ENCODE results near the gene PAXX. TPM values are rescaled to one million over a fixed set of nuclear protein-coding genes. Genes with fewer than 3 reads are reported as not detected.

The PAXX gene
- total RNA-seq, 1 donor from 2014 or later = 15.3 TPM

DNA sequence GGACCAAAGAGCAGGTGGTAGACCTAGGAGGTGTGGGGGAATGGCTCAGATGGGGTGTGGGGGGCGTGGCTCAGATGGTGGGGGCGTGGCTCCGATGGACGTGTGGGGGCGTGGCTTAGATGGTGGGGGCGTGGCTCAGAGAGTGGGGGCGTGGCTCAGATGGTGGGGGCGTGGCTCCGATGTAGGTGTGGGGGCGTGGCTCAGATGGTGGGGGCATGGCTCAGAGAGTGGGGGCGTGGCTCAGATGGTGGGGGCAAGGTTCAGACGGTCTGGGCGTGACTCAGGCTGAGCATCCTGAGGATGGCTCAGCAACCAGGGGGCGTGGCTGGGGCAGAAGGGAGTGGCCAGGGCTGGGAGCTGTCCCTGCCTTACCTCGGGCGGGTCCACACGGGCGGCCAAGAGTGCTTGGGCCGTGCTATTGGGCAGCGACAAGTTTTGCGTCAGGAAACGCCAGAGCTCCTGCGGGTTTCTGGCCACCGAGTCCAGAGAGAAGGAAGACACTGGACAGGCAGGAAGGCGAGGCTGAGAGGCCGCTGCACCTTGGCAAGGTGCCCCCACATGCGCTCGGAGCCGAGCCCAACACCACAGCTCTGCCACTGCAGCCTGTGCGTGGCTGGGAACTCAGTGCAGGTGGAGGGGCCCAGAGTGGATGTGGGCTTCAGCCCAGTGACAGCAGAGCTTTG is 29.9 kb downstream of the PAXX start:
- Histone ChIP-seq H3K4me3 (ENCODE audit: insufficient read depth, low read depth, low read length) (no peak overlapping the region), H3K4me1 (ENCODE audit: insufficient read depth, low read length) (peaks cover under 1% of the 10 kb centered on the region), H3K79me2 (ENCODE audit: insufficient read depth, low read length) (no peaks in the 10 kb centered on the region), H3K27me3 (ENCODE audit: insufficient read depth, low read length) (no peaks in the 10 kb centered on the region), H4K20me1 (ENCODE audit: insufficient read depth, low read length) (peaks cover 19% of the 10 kb centered on the region), H3K9ac (ENCODE audit: low read length) (no peak overlapping the region), H3K4me2 (ENCODE audit: low read length) (no peak overlapping the region), H2AFZ (ENCODE audit: low read depth, low read length) (no peak overlapping the region), H3K36me3 (ENCODE audit: insufficient read depth, low read length) (no peaks in the 10 kb centered on the region), H3K9me3 (ENCODE audit: insufficient read depth, low read depth, low read length) (no peaks in the 10 kb centered on the region), H3K27ac (ENCODE audit: low read depth, low read length) (no peak overlapping the region)
- Mint-ChIP-seq H3K27me3 (ENCODE audit: low read depth, unreplicated experiment) (peaks cover 3% of the 10 kb centered on the region), H3K9me3 (ENCODE audit: unreplicated experiment) (no peaks in the 10 kb centered on the region), H3K4me3 (ENCODE audit: unreplicated experiment) (no peak overlapping the region), H3K27ac (ENCODE audit: unreplicated experiment) (no peak overlapping the region), H3K4me1 (ENCODE audit: low read depth, unreplicated experiment) (no peaks in the 10 kb centered on the region), H3K36me3 (ENCODE audit: low read depth, unreplicated experiment) (peaks cover 2% of the 10 kb centered on the region)
- FAIRE-seq (no peak), DNase-seq (ENCODE audit: low read depth) (no peak)
- TF ChIP-seq, protein P1, sequence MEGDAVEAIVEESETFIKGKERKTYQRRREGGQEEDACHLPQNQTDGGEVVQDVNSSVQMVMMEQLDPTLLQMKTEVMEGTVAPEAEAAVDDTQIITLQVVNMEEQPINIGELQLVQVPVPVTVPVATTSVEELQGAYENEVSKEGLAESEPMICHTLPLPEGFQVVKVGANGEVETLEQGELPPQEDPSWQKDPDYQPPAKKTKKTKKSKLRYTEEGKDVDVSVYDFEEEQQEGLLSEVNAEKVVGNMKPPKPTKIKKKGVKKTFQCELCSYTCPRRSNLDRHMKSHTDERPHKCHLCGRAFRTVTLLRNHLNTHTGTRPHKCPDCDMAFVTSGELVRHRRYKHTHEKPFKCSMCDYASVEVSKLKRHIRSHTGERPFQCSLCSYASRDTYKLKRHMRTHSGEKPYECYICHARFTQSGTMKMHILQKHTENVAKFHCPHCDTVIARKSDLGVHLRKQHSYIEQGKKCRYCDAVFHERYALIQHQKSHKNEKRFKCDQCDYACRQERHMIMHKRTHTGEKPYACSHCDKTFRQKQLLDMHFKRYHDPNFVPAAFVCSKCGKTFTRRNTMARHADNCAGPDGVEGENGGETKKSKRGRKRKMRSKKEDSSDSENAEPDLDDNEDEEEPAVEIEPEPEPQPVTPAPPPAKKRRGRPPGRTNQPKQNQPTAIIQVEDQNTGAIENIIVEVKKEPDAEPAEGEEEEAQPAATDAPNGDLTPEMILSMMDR (IDR thresholded peaks at IDR 0.05; ENCODE audit: insufficient read depth, low read depth, low read length) = no peak
- no peak for TF ChIP-seq EZH2 (IDR thresholded peaks at IDR 0.05; ENCODE audit: insufficient read depth, low read length)

DNA sequence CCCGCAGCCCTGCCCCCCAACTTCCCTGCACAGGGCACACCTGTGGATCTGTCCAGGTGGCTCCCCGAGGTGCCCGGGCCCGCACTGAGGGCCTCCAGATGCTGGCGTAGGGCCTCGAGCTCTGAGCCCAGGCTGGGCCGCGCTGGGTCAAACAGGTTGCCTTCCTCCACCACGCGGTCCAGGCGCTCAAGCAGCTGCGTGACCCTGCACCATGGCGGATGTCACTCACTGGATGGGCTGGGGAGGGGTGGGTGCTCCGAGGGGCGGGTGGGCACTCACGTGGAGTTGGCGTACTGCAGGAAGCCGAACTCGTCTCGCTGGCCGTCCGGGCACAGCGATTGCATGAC is 30.4 kb downstream of the PAXX start:
- H3K4me3 ChIP-seq (ENCODE audit: insufficient read depth, low read depth, low read length) = no peak overlapping the region

GRCh38 chr9:137023157-137023556 is 30.9 kb downstream of the PAXX start:
- no peak overlapping the region for H3K27ac Mint-ChIP-seq (ENCODE audit: unreplicated experiment)
- Histone ChIP-seq H3K27ac (ENCODE audit: low read depth, low read length) (no peak overlapping the region), H3K9ac (ENCODE audit: low read length) (no peak overlapping the region), H3K36me3 (ENCODE audit: insufficient read depth, low read length) (no peaks in the 10 kb centered on the region), H3K4me3 (ENCODE audit: insufficient read depth, low read depth, low read length) (no peak overlapping the region), H3K4me1 (ENCODE audit: insufficient read depth, low read length) (peaks cover 5% of the 10 kb centered on the region), H3K9me3 (ENCODE audit: insufficient read depth, low read depth, low read length) (no peaks in the 10 kb centered on the region), H3K79me2 (ENCODE audit: insufficient read depth, low read length) (no peaks in the 10 kb centered on the region), H2AFZ (ENCODE audit: low read depth, low read length) (no peak overlapping the region), H3K4me2 (ENCODE audit: low read length) (no peak overlapping the region), H4K20me1 (ENCODE audit: insufficient read depth, low read length) (peaks cover 23% of the 10 kb centered on the region), H3K27me3 (ENCODE audit: insufficient read depth, low read length) (no peaks in the 10 kb centered on the region)
- H3K4me3 Mint-ChIP-seq (ENCODE audit: unreplicated experiment) = no peak overlapping the region
- peaks cover 2% of the 10 kb centered on the region for H3K36me3 Mint-ChIP-seq (ENCODE audit: low read depth, unreplicated experiment)
- TF ChIP-seq, protein P1 (IDR thresholded peaks at IDR 0.05; ENCODE audit: insufficient read depth, low read depth, low read length) = no peak
- TF ChIP-seq EZH2 (IDR thresholded peaks at IDR 0.05; ENCODE audit: insufficient read depth, low read length) = no peak
- no peak for FAIRE-seq
- no peaks in the 10 kb centered on the region for H3K9me3 Mint-ChIP-seq (ENCODE audit: unreplicated experiment)
- DNase-seq (ENCODE audit: low read depth) = no peak
- no peaks in the 10 kb centered on the region for H3K4me1 Mint-ChIP-seq (ENCODE audit: low read depth, unreplicated experiment)
- peaks cover 6% of the 10 kb centered on the region for H3K27me3 Mint-ChIP-seq (ENCODE audit: low read depth, unreplicated experiment)

More for the DNA sequence above, 30.4 kb downstream of the PAXX start:
- H3K4me1 ChIP-seq (ENCODE audit: insufficient read depth, low read length) = peaks cover 5% of the 10 kb centered on the region
- peaks cover 23% of the 10 kb centered on the region for H4K20me1 ChIP-seq (ENCODE audit: insufficient read depth, low read length)
- Mint-ChIP-seq H3K27me3 (ENCODE audit: low read depth, unreplicated experiment) (peaks cover 6% of the 10 kb centered on the region), H3K4me3 (ENCODE audit: unreplicated experiment) (no peak overlapping the region), H3K27ac (ENCODE audit: unreplicated experiment) (no peak overlapping the region), H3K9me3 (ENCODE audit: unreplicated experiment) (no peaks in the 10 kb centered on the region), H3K36me3 (ENCODE audit: low read depth, unreplicated experiment) (peaks cover 2% of the 10 kb centered on the region), H3K4me1 (ENCODE audit: low read depth, unreplicated experiment) (no peaks in the 10 kb centered on the region)
- H3K27me3 ChIP-seq (ENCODE audit: insufficient read depth, low read length) = no peaks in the 10 kb centered on the region
- TF ChIP-seq EZH2 (IDR thresholded peaks at IDR 0.05; ENCODE audit: insufficient read depth, low read length) = no peak
- TF ChIP-seq, protein P1 (IDR thresholded peaks at IDR 0.05; ENCODE audit: insufficient read depth, low read depth, low read length) = no peak
- no peak overlapping the region for H3K9ac ChIP-seq (ENCODE audit: low read length)
- H3K79me2 ChIP-seq (ENCODE audit: insufficient read depth, low read length) = no peaks in the 10 kb centered on the region
- H3K27ac ChIP-seq (ENCODE audit: low read depth, low read length) = no peak overlapping the region
- H2AFZ ChIP-seq (ENCODE audit: low read depth, low read length) = no peak overlapping the region
- DNase-seq (ENCODE audit: low read depth) = no peak
- no peaks in the 10 kb centered on the region for H3K36me3 ChIP-seq (ENCODE audit: insufficient read depth, low read length)
- H3K4me2 ChIP-seq (ENCODE audit: low read length) = no peak overlapping the region
- no peaks in the 10 kb centered on the region for H3K9me3 ChIP-seq (ENCODE audit: insufficient read depth, low read depth, low read length)
- FAIRE-seq = no peak

All from astrocyte (in vitro differentiated cells and primary cell).